ENCODE results near the gene BCL11A. TPM values are rescaled to one million over a fixed set of nuclear protein-coding genes. Genes with fewer than 3 reads are reported as not detected.

The BCL11A gene
- total RNA-seq, 2 experiments from 2014 or later, result 0.03 TPM; not detected in 1

DNA sequence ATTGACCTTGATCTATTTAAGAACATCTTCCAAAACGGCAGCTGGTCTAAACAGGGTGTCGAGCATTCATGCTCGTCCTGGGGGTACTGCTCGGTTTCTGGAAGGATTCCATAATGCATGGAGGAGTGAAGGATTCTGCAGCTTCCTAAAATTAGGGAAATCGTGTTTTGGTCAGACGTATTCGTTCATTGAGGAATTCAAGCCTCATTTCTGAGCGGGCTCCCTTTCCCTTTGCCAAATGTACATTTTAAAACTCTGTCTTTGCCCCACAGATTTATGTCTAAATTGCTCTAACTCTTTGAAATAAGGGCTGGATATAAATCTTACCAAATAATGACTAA, 144.0 kb downstream of the BCL11A start:
- H3K4me3 Mint-ChIP-seq, result no peak overlapping the region
- H3K4me1 Mint-ChIP-seq (ENCODE audit: low read depth), result peaks cover 3% of the 10 kb centered on the region
- H3K27me3 Mint-ChIP-seq (ENCODE audit: low read depth), result peaks cover 6% of the 10 kb centered on the region

GRCh38 chr2:60408811-60409530, 144.5 kb downstream of the BCL11A start:
- ChIA-PET POLR2A (no interaction called here), CTCF (no interaction called here)
- H3K27ac Mint-ChIP-seq, result no peak overlapping the region
- H3K36me3 Mint-ChIP-seq (ENCODE audit: low read depth), result no peaks in the 10 kb centered on the region
- DNase-seq (no peak), ATAC-seq (no peak)
- H3K9me3 Mint-ChIP-seq (ENCODE audit: insufficient read depth), result no peaks in the 10 kb centered on the region
- no peak overlapping the region for H3K4me3 Mint-ChIP-seq
- H3K27me3 Mint-ChIP-seq (ENCODE audit: low read depth), result peaks cover 6% of the 10 kb centered on the region
- H3K4me1 Mint-ChIP-seq (ENCODE audit: low read depth), result peaks cover 3% of the 10 kb centered on the region

More for the DNA sequence above, 144.0 kb downstream of the BCL11A start:
- DNase-seq (no peak), ATAC-seq (no peak)
- CTCF ChIA-PET, result no interaction called here
- POLR2A ChIA-PET, result no interaction called here
- no peak overlapping the region for H3K27ac Mint-ChIP-seq
- H3K36me3 Mint-ChIP-seq (ENCODE audit: low read depth), result no peaks in the 10 kb centered on the region
- no peaks in the 10 kb centered on the region for H3K9me3 Mint-ChIP-seq (ENCODE audit: insufficient read depth)

DNA sequence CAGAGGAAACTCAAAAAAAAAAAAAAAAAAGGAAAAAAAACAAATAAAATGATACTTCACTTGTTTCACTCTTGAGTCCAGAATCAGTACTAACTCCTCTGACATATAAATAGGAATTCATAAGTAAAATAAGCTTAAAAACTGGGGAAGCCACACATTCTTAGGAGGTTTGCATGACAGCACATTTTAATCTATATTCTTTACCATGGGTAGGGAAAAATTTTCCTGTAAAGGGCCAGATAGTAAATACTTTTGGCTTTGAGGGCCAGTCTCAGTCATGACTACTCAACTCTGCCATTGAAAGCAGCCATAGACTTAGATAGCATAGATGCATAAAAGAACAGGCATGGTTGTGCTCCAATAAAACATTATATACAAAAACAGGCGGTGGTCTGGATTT, 145.2 kb downstream of the BCL11A start:
- ATAC-seq, result no peak
- CTCF ChIA-PET, result no interaction called here

DNA sequence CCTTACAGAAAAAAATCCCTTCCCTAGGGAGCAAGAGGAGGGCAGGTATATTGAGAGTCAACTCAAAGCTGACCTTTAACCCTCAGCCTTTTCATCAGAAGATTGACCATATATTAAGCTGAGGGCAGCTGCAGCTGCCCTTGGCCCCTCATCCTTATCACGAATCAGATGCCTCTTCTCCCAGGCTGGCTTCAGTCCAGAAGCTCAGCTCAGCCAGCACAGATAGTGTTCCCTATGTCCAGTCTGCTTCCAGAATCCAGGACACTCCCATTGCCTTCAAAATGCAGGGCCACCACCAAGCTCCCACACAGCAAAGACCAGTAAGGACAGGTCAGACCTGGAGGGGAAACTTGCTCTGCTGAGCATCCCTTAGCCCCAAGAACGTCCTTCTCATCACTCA, 146.1 kb downstream of the BCL11A start:
- POLR2A ChIA-PET, result no interaction called here
- no peaks in the 10 kb centered on the region for H3K9me3 Mint-ChIP-seq (ENCODE audit: insufficient read depth)
- peaks cover 6% of the 10 kb centered on the region for H3K27me3 Mint-ChIP-seq (ENCODE audit: low read depth)
- H3K36me3 Mint-ChIP-seq (ENCODE audit: low read depth), result no peaks in the 10 kb centered on the region
- peaks cover 3% of the 10 kb centered on the region for H3K4me1 Mint-ChIP-seq (ENCODE audit: low read depth)
- CTCF ChIA-PET, result no interaction called here
- ATAC-seq, result no peak
- no peak overlapping the region for H3K4me3 Mint-ChIP-seq
- H3K27ac Mint-ChIP-seq, result no peak overlapping the region
- no peak for DNase-seq

More for the DNA sequence above, 145.2 kb downstream of the BCL11A start:
- H3K4me1 Mint-ChIP-seq (ENCODE audit: low read depth), result peaks cover 3% of the 10 kb centered on the region
- no peak overlapping the region for H3K4me3 Mint-ChIP-seq
- H3K27ac Mint-ChIP-seq, result no peak overlapping the region
- no peaks in the 10 kb centered on the region for H3K36me3 Mint-ChIP-seq (ENCODE audit: low read depth)
- no peaks in the 10 kb centered on the region for H3K9me3 Mint-ChIP-seq (ENCODE audit: insufficient read depth)
- no peak for DNase-seq
- H3K27me3 Mint-ChIP-seq (ENCODE audit: low read depth), result peaks cover 6% of the 10 kb centered on the region
- POLR2A ChIA-PET, result no interaction called here

- Mint-ChIP-seq H3K27me3 (ENCODE audit: low read depth) (peaks cover 4% of the 10 kb centered on the region), H3K4me3 (no peak overlapping the region), H3K27ac (no peak overlapping the region), H3K9me3 (ENCODE audit: insufficient read depth) (no peaks in the 10 kb centered on the region), H3K4me1 (ENCODE audit: low read depth) (peaks cover under 1% of the 10 kb centered on the region), H3K36me3 (ENCODE audit: low read depth) (no peaks in the 10 kb centered on the region)
- DNase-seq, result no peak
- no peak for ATAC-seq
- POLR2A ChIA-PET, result no interaction called here
- CTCF ChIA-PET, result no interaction called here
Measured at GRCh38 chr2:60406192-60406591, 147.3 kb downstream of the BCL11A start.

DNA sequence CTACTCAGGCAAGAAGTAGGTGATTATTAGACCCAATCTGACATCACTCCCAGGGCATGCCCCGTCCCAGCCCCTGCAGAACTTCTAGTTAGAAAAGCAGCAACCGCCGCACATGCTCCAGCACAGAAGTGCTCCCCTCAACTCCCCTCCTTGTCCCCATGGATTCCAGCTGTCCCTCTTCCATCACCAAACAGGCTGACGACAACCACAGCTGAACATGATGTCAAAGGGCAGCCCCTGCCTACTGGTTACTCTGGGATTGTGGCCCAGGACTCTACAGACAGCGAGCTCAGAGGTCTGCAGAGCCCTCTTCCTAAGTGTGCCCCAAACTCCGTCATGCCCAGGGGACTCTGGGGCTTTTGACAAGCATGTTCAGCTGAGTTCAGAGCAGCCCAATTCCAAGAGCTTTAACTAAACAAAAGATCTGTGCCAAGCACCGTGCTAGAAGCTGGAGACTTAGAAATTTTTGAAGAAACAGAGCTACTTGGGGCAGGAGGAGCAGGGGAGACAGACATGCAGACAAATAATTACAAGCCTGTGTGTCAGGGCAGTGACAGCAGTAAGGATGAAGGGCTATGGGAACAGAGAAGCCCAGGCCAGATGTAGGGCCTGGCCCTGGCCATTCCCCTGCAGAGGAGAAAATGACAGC, 148.1 kb downstream of the BCL11A start:
- Mint-ChIP-seq H3K27me3 (ENCODE audit: low read depth) (peaks cover 4% of the 10 kb centered on the region), H3K36me3 (ENCODE audit: low read depth) (no peaks in the 10 kb centered on the region), H3K9me3 (ENCODE audit: insufficient read depth) (no peaks in the 10 kb centered on the region), H3K4me3 (no peak overlapping the region), H3K4me1 (ENCODE audit: low read depth) (peaks cover 8% of the 10 kb centered on the region), H3K27ac (no peak overlapping the region)
- no peak for DNase-seq
- ATAC-seq, result no peak
- ChIA-PET POLR2A (interaction anchor here (0.6 kb wide), 1 partner anchor 1658 kb away, joined by 3 read pairs; no protein-coding TSS in a partner anchor), CTCF (no interaction called here)

Other genes with a start within 250 kb of the BCL11A start
- 10 to 100 TPM; 17.3 to 19.5 TPM for gene PAPOLG, start 202.6 kb upstream of the BCL11A start, total RNA-seq